SK-N-SH (cell line): ENCODE measurements around the gene ANKRD50. TPM values are rescaled to one million over a fixed set of nuclear protein-coding genes. Genes with fewer than 3 reads are reported as not detected.

Source experiments
- CTCF ChIA-PET: fragments of 300-600, 350-600 bp; formaldehyde crosslinking; extraction: SDS; loops from one replicate; lab custom pipeline; 2021; lab: Yijun Ruan, JAX
- POLR2A ChIA-PET: fragments of 350-600 bp; sonication (Branson Sonifier 250); formaldehyde crosslinking; extraction: SDS; loops from one replicate; lab custom pipeline; 2020; ENCODE audit warnings: antibody characterized with exemption, inconsistent platforms; lab: Yijun Ruan, JAX
- DNase-seq: peaks from one replicate; pipeline ENCODE4 v3.0.0; 2012
- H2AFZ ChIP-seq: fragments of 200-600 bp; sonication (generic); 2 replicates; pipeline ENCODE4 v1.8.1; 2016; ENCODE audit warnings: antibody characterized with exemption, mild to moderate bottlenecking, low read depth
- H3F3A ChIP-seq: fragments of 200-600 bp; sonication (generic); replicated peaks from 2 replicates; pipeline ENCODE3; 2016; ENCODE audit warnings: antibody characterized with exemption, mild to moderate bottlenecking; ENCODE audit not compliant: insufficient read depth
- H3K27ac ChIP-seq, 2 experiments: fragments of 200-500 bp in 1 of 2; fragments of 200-600 bp in 1 of 2; sonication (Bioruptor generic) in 1 of 2; sonication (generic), shearing (Covaris generic) in 1 of 2; 2 replicates each; pipeline versions ENCODE4 v1.5.1 to v1.6.1; 2014 to 2016; ENCODE audit warnings: low read depth in 2 of 2, inconsistent platforms in 1 of 2, low read length in 1 of 2, mild to moderate bottlenecking in 1 of 2, mixed read lengths in 1 of 2
- H3K27me3 ChIP-seq: fragments of 200-600 bp; sonication (generic), shearing (Covaris generic); 2 replicates; pipeline ENCODE4 v1.6.1; 2016; ENCODE audit warnings: mixed run types; ENCODE audit not compliant: insufficient read depth
- H3K36me3 ChIP-seq, 2 experiments: fragments of 200-500 bp in 1 of 2; fragments of 200-600 bp in 1 of 2; sonication (Bioruptor generic) in 1 of 2; sonication (generic) in 1 of 2; replicated peaks in 1 of 2; 2 replicates each; pipeline versions ENCODE3 to v1.5.1; 2014 to 2016; ENCODE audit warnings: low read length in 1 of 2, mild to moderate bottlenecking in 1 of 2; ENCODE audit not compliant: insufficient read depth in 2 of 2, control insufficient read depth in 1 of 2
- H3K4me1 ChIP-seq, 2 experiments: fragments of 200-500 bp in 1 of 2; fragments of 200-600 bp in 1 of 2; sonication (Bioruptor generic) in 1 of 2; sonication (generic), shearing (Covaris generic) in 1 of 2; 2 replicates each; pipeline versions ENCODE4 v1.5.1 to v1.6.1; 2014 to 2016; ENCODE audit warnings: low read depth in 1 of 2, low read length in 1 of 2, mixed run types in 1 of 2; ENCODE audit not compliant: insufficient read depth in 2 of 2, control insufficient read depth in 1 of 2
- H3K4me2 ChIP-seq: fragments of 200-600 bp; sonication (generic), shearing (Covaris generic); 2 replicates; pipeline ENCODE4 v1.6.1; 2017; ENCODE audit warnings: mixed run types
- H3K4me3 ChIP-seq, 2 experiments: fragments of 200-500 bp in 1 of 2; fragments of 200-600 bp in 1 of 2; sonication (Bioruptor generic) in 1 of 2; sonication (generic), shearing (Covaris generic) in 1 of 2; 2 replicates each; pipeline versions ENCODE4 v1.5.1 to v1.8.1; 2014 to 2016; ENCODE audit warnings: low read depth in 2 of 2, inconsistent platforms in 1 of 2, low read length in 1 of 2, mild to moderate bottlenecking in 1 of 2, mixed read lengths in 1 of 2, moderate library complexity in 1 of 2
- H3K79me2 ChIP-seq: fragments of 200-600 bp; sonication (generic); 2 replicates; pipeline ENCODE4 v1.8.1; 2017; ENCODE audit warnings: mild to moderate bottlenecking; ENCODE audit not compliant: insufficient read depth
- H3K9ac ChIP-seq: fragments of 200-600 bp; sonication (generic); 2 replicates; pipeline ENCODE4 v1.6.1; 2017; ENCODE audit warnings: mixed run types
- H3K9me2 ChIP-seq: fragments of 200-600 bp; sonication (generic); 2 replicates; pipeline ENCODE4 v1.6.1; 2017; ENCODE audit warnings: mixed run types
- H3K9me3 ChIP-seq: fragments of 200-600 bp; sonication (generic); 2 replicates; pipeline ENCODE4 v1.6.1; 2017; ENCODE audit warnings: mixed run types, mild to moderate bottlenecking, moderate library complexity
- H4K20me1 ChIP-seq: fragments of 200-600 bp; sonication (generic); 2 replicates; pipeline ENCODE4 v1.6.1; 2017; ENCODE audit warnings: mild to moderate bottlenecking, mixed run types; ENCODE audit not compliant: insufficient read depth
- CHD2 ChIP-seq: fragments of 150-350 bp; IDR thresholded peaks from 2 replicates; pipeline ENCODE4 v1.6.1; 2018; ENCODE audit warnings: low read length; ENCODE audit not compliant: partially characterized antibody
- CTCF ChIP-seq: fragments of 200-600 bp; sonication (generic); IDR thresholded peaks from 2 replicates; pipeline ENCODE4 v1.6.1; 2017; ENCODE audit warnings: antibody characterized with exemption, mild to moderate bottlenecking, moderate library complexity
- EP300 ChIP-seq, 2 experiments: IDR thresholded peaks; 2 replicates each; pipeline versions ENCODE4 v1.4.0 to v1.6.1; 2012; ENCODE audit warnings: borderline replicate concordance in 1 of 2, low read depth in 1 of 2, low read length in 1 of 2
- GATA2 ChIP-seq: sonication (generic); formaldehyde crosslinking; IDR thresholded peaks from 2 replicates; pipeline ENCODE4 v1.5.0; 2020; ENCODE audit warnings: mild to moderate bottlenecking, missing genetic modification reagents
- MAX ChIP-seq: IDR thresholded peaks from 2 replicates; pipeline ENCODE4 v1.4.0; 2012; ENCODE audit warnings: low read depth
- MEF2A ChIP-seq: IDR thresholded peaks from 2 replicates; pipeline ENCODE4 v1.4.0; 2012; ENCODE audit warnings: low read depth, borderline replicate concordance
- NRF1 ChIP-seq: IDR thresholded peaks from 2 replicates; pipeline ENCODE4 v1.6.1; 2012; ENCODE audit warnings: low read depth, mild to moderate bottlenecking, low read length
- PBX3 ChIP-seq: IDR thresholded peaks from 2 replicates; pipeline ENCODE4; 2012
- POLR2AphosphoS5 ChIP-seq: IDR thresholded peaks from 2 replicates; pipeline ENCODE4 v1.6.1; 2012; ENCODE audit warnings: low read depth, low read length
- RAD21 ChIP-seq: IDR thresholded peaks from 2 replicates; pipeline ENCODE4 v1.6.1; 2012; ENCODE audit warnings: mild to moderate bottlenecking, low read length
- RFX5 ChIP-seq: IDR thresholded peaks from 2 replicates; pipeline ENCODE4 v1.6.1; 2012; ENCODE audit warnings: mild to moderate bottlenecking, improper control_type of control experiment, low read length
- RXRA ChIP-seq: IDR thresholded peaks from 2 replicates; pipeline ENCODE4 v1.4.0; 2012; ENCODE audit warnings: low read depth, mild to moderate bottlenecking, borderline replicate concordance
- USF1 ChIP-seq: IDR thresholded peaks from 2 replicates; pipeline ENCODE4 v1.4.0; 2012; ENCODE audit warnings: low read depth, borderline replicate concordance
- YY1 ChIP-seq: IDR thresholded peaks from 2 replicates; pipeline ENCODE4 v1.4.0; 2012; ENCODE audit warnings: low read depth, mild to moderate bottlenecking
- ZBTB33 ChIP-seq: IDR thresholded peaks from 2 replicates; pipeline ENCODE4 v1.4.0; 2012; ENCODE audit warnings: low read depth, borderline replicate concordance
- WGBS: methylation state at CpG from one replicate; pipeline ENCODE4 v1.1.6; 2017; ENCODE audit warnings: low lambda C conversion rate; 5-methylcytosine and 5-hydroxymethylcytosine counted together
- polyA plus RNA-seq, 3 experiments: library from polyadenylated mRNA; depleted of rRNA; stranded (reverse); fragments of >200 nt; gene quantifications; 2 replicates each; pipeline ENCODE4 v1.2.3, GENCODE V29; 2012

ANKRD50 gene
- polyA plus RNA-seq, 1 of the 3 experiments (the other 2 are of a cell fraction), result 13.5 TPM

- Histone ChIP-seq H4K20me1 (no peaks in the 10 kb centered on the region), H3K9me2 (no peaks in the 10 kb centered on the region), H3F3A (no peaks in the 10 kb centered on the region), H3K4me1 (no peaks in the 10 kb centered on the region), H3K36me3 (no peaks in the 10 kb centered on the region), H3K9ac (no peak overlapping the region), H2AFZ (no peak overlapping the region), H3K4me2 (no peak overlapping the region), H3K9me3 (no peaks in the 10 kb centered on the region), H3K4me3 (no peak overlapping the region), H3K27me3 (no peaks in the 10 kb centered on the region)
- no peak for DNase-seq
- POLR2A ChIA-PET, result no interaction called here
- TF ChIP-seq MEF2A (no peak), USF1 (no peak), YY1 (no peak), RXRA (no peak), CHD2 (no peak), POLR2AphosphoS5 (no peak)
- TF ChIP-seq, all 33 proteins: peak for 0
- Histone ChIP-seq H3K79me2 (no peaks in the 10 kb centered on the region), H3K27ac (no peak overlapping the region)
- 94% methylated on average over 2 of the region's 2 CpGs for WGBS
- CTCF ChIA-PET, result no interaction called here
Observed at GRCh38 chr4:124749421-124749820, 36.9 kb upstream of the ANKRD50 start.

GRCh38 chr4:124748965-124749364 lies 36.4 kb upstream of the ANKRD50 start:
- Histone ChIP-seq H3K9me2 (no peaks in the 10 kb centered on the region), H3F3A (no peaks in the 10 kb centered on the region), H3K9ac (no peak overlapping the region), H3K4me3 (no peak overlapping the region), H3K79me2 (no peaks in the 10 kb centered on the region), H3K27me3 (no peaks in the 10 kb centered on the region), H4K20me1 (no peaks in the 10 kb centered on the region), H3K4me1 (no peaks in the 10 kb centered on the region), H3K27ac (no peak overlapping the region), H3K9me3 (no peaks in the 10 kb centered on the region), H2AFZ (no peak overlapping the region), H3K36me3 (no peaks in the 10 kb centered on the region), H3K4me2 (no peak overlapping the region)
- no peak for DNase-seq
- WGBS, result 100% methylated on average over 1 of the region's 1 CpG
- POLR2A ChIA-PET, result no interaction called here
- no peak for TF ChIP-seq NRF1
- CTCF ChIA-PET, result no interaction called here

GRCh38 chr4:124745985-124746801 lies 33.7 kb upstream of the ANKRD50 start:
- H3K36me3 ChIP-seq, result no peaks in the 10 kb centered on the region
- no peak overlapping the region for H3K4me3 ChIP-seq
- no peak overlapping the region; the same call in 1 of the 2 replicates for H2AFZ ChIP-seq
- H3K27ac ChIP-seq, result no peak overlapping the region
- H3K9me2 ChIP-seq, result no peaks in the 10 kb centered on the region
- 76% methylated on average over 5 of the region's 5 CpGs for WGBS
- no peaks in the 10 kb centered on the region for H3F3A ChIP-seq
- no peaks in the 10 kb centered on the region for H3K4me1 ChIP-seq
- H3K9ac ChIP-seq, result no peak overlapping the region
- no peaks in the 10 kb centered on the region for H3K79me2 ChIP-seq
- no peak overlapping the region for H3K4me2 ChIP-seq
- TF ChIP-seq CTCF, result no peak
- TF ChIP-seq GATA2 (CRISPR knock-in tag), result no peak
- TF ChIP-seq RFX5, result no peak
- TF ChIP-seq ZBTB33, result no peak
- TF ChIP-seq RAD21, result no peak
- no peak for TF ChIP-seq PBX3
- TF ChIP-seq POLR2AphosphoS5, result no peak
- no peak for TF ChIP-seq MAX
- TF ChIP-seq EP300 (IDR thresholded peaks at IDR 0.05; ENCODE audit: borderline replicate concordance in 1 of 2, low read depth in 1 of 2, low read length in 1 of 2), result no peak
- H3K9me3 ChIP-seq, result no peaks in the 10 kb centered on the region
- H4K20me1 ChIP-seq, result no peaks in the 10 kb centered on the region
- H3K27me3 ChIP-seq, result no peaks in the 10 kb centered on the region
- POLR2A ChIA-PET, result no interaction called here
- no peak for DNase-seq
- CTCF ChIA-PET, result no interaction called here
